ENCODE results near the gene LTK. TPM values are rescaled to one million over a fixed set of nuclear protein-coding genes. Genes with fewer than 3 reads are reported as not detected.
A peak's percentile ranks its signal among the peaks of the same experiment; 100 is the strongest.

Gene LTK
- total and polyA plus RNA-seq, 2 of the 4 experiments (the other 2 are of a cell fraction), result 0.18 to 0.62 TPM

- H3K9me1 ChIP-seq (ENCODE audit: insufficient read depth, low read length), result peaks cover 42% of the 10 kb centered on the region
- no CpG with 5 or more reads among the region's 2 CpGs for WGBS, 2 experiments (ENCODE audit: extremely low coverage in 2 of 2, insufficient read length in 1 of 2)
- H4K5ac ChIP-seq (ENCODE audit: low read depth, low read length), result no peak overlapping the region
- no peaks in the 10 kb centered on the region for H3K9me3 ChIP-seq (ENCODE audit: control insufficient read depth, insufficient read depth, low read length)
- H3K36me3 ChIP-seq (ENCODE audit: control insufficient read depth, insufficient read depth, low read length), result no peaks in the 10 kb centered on the region
- H3K14ac ChIP-seq (replicated peaks; ENCODE audit: low read depth, low read length), result peak overlapping the region; percentile 47; the same call in 1 of the 2 replicates
- no peaks in the 10 kb centered on the region for H4K20me1 ChIP-seq (ENCODE audit: insufficient read depth, low read length)
- peak overlapping the region; percentile 77 for H2BK20ac ChIP-seq (ENCODE audit: low read depth, low read length)
- BruUV-seq (replicated peaks), result no TSS peak
- H2AFZ ChIP-seq (replicated peaks; ENCODE audit: low read length, poor library complexity), result no peak overlapping the region
- peak overlapping the region; percentile 94 for H2AK5ac ChIP-seq (ENCODE audit: low read depth, low read length)
- intact Hi-C loops (cut with micrococcal nuclease), result no loop called here
- peak overlapping the region; percentile 37 for H2BK5ac ChIP-seq (ENCODE audit: low read depth, low read length, poor library complexity, severe bottlenecking)
- peaks cover 0 to 15% of the 10 kb centered on the region in 2 experiments; a peak in 2 of 4 replicates for H3K79me1 ChIP-seq (ENCODE audit: low read depth in 1 of 2, low read length in 2 of 2)
- H3K23ac ChIP-seq (ENCODE audit: low read depth, low read length), result no peak overlapping the region
- ChIA-PET CTCF (no interaction called here), POLR2A (ENCODE audit: unreplicated experiment) (no interaction called here)
- peak overlapping the region; percentile 91; the same call in 2 of the 3 replicates for H2BK15ac ChIP-seq (ENCODE audit: low read depth, low read length)
- H3K4me1 ChIP-seq (ENCODE audit: control insufficient read depth, insufficient read depth, low read length), result peaks cover 19% of the 10 kb centered on the region
- ATAC-seq (ENCODE audit: low read depth) (no peak), DNase-seq (no peak)
- H4K91ac ChIP-seq (ENCODE audit: insufficient read depth, low read depth, low read length), result peak overlapping the region; percentile 72
- TF ChIP-seq RCOR1 (IDR thresholded peaks at IDR 0.05; ENCODE audit: insufficient replicate concordance, low read length) (no peak), MAZ (IDR thresholded peaks at IDR 0.05; ENCODE audit: borderline replicate concordance, low read depth, low read length) (no peak)
- H3K9ac ChIP-seq (ENCODE audit: low read depth, low read length), result no peak overlapping the region
- peak overlapping the region; percentile 16 for H3K27ac ChIP-seq (ENCODE audit: insufficient read depth, low read length)
- no peak overlapping the region for H2AK9ac ChIP-seq (replicated peaks; ENCODE audit: low read depth, low read length, poor library complexity)
- peak overlapping the region; percentile 73 for H2BK120ac ChIP-seq (ENCODE audit: low read depth, low read length)
- dilution Hi-C loops (cut with HindIII; ENCODE audit: low sequenced_read_pairs, unreplicated experiment), result no loop called here
- peaks cover 7% of the 10 kb centered on the region for H3K27me3 ChIP-seq (ENCODE audit: control insufficient read depth, insufficient read depth, low read length)
- H4K8ac ChIP-seq (ENCODE audit: low read depth in 2 of 2, low read length in 2 of 2), result peak overlapping the region in 1 of 2 experiments; percentile 57; a peak in 1 of 4 replicates
- in situ Hi-C loops (cut with MboI; ENCODE audit: low sequenced_read_pairs), result no loop called here
- no peak overlapping the region for H3K4me2 ChIP-seq (ENCODE audit: low read depth, low read length)
- peak overlapping the region; percentile 54; the same call in 1 of the 2 replicates for H3K18ac ChIP-seq (ENCODE audit: low read depth, low read length)
- no peak overlapping the region for H3K56ac ChIP-seq (ENCODE audit: extremely low read depth, insufficient read depth, low read length)
- H3K4ac ChIP-seq (ENCODE audit: low read depth, low read length), result peak overlapping the region; percentile 85
- H3K4me3 ChIP-seq (ENCODE audit: insufficient read depth, low read depth, low read length), result no peak overlapping the region
These were observed 24.0 kb downstream of the LTK start for GRCh38 chr15:41489641-41490040.

Data from IMR-90 (cell line).